Hepatocyte (in vitro differentiated cells): ENCODE data around the gene STX8.

Experiments used
- CTCF ChIP-seq: fragments of 200-600 bp; sonication (generic); IDR thresholded peaks from 2 replicates; pipeline ENCODE4 v1.5.1; 2016; ENCODE audit warnings: antibody characterized with exemption, mild to moderate bottlenecking; ENCODE audit not compliant: poor library complexity
- EZH2 ChIP-seq: fragments of 200-600 bp; sonication (generic); IDR thresholded peaks from 2 replicates; pipeline ENCODE4 v1.6.1; 2016; ENCODE audit warnings: antibody characterized with exemption, mild to moderate bottlenecking, borderline replicate concordance

GRCh38 chr17:9553596-9553995, 22.0 kb downstream of the STX8 start:
- TF ChIP-seq CTCF (no peak), EZH2 (no peak)
